ENCODE data around the gene HSPA12A. TPM values are rescaled to one million over a fixed set of nuclear protein-coding genes. Genes with fewer than 3 reads are reported as not detected.

HSPA12A gene
- polyA plus RNA-seq (2013, experiment 1 of 2) = 4.5 TPM
- polyA plus RNA-seq (2013, experiment 2 of 2) = 4.4 TPM

- no CpG with 5 or more reads among the region's 114 CpGs for WGBS (ENCODE audit: extremely low coverage, insufficient coverage, low lambda C conversion rate)
- Histone ChIP-seq H3K79me2 (ENCODE audit: control insufficient read depth, insufficient read depth, low read length) (no peaks in the 10 kb centered on the region), H3K23ac (ENCODE audit: low read length) (peak within 1 kb of the TSS; percentile 97), H3K4me1 (ENCODE audit: control insufficient read depth, low read depth, low read length) (peaks cover 2% of the 10 kb centered on the region), H2BK15ac (replicated peaks; ENCODE audit: low read depth) (no peak within 1 kb of the TSS), H4K8ac (ENCODE audit: low read depth, low read length) (no peak within 1 kb of the TSS), H3K36me3 (ENCODE audit: control insufficient read depth, insufficient read depth, low read length) (no peaks in the 10 kb centered on the region), H3K4ac (ENCODE audit: low read depth, low read length) (no peak within 1 kb of the TSS), H3K56ac (ENCODE audit: low read length) (peak within 1 kb of the TSS; percentile 89), H2AK5ac (ENCODE audit: low read length) (no peak within 1 kb of the TSS), H3K9ac (ENCODE audit: low read length) (peak within 1 kb of the TSS; percentile 77), H3K18ac (ENCODE audit: low read length) (peak within 1 kb of the TSS; percentile 70), H2BK120ac (ENCODE audit: low read depth, low read length) (no peak within 1 kb of the TSS), H4K5ac (ENCODE audit: low read length) (no peak within 1 kb of the TSS), H3K27ac (ENCODE audit: low read depth, low read length) (no peak within 1 kb of the TSS), H3K4me3 (ENCODE audit: low read length) (peak within 1 kb of the TSS; percentile 46), H3K79me1 (ENCODE audit: low read length) (no peaks in the 10 kb centered on the region), H3K4me2 (ENCODE audit: low read length) (peak within 1 kb of the TSS; percentile 68), H2BK5ac (ENCODE audit: low read length) (no peak within 1 kb of the TSS), H3K27me3 (ENCODE audit: insufficient read depth, low read length, poor library complexity) (peaks cover 13% of the 10 kb centered on the region)
- peak; percentile 71 for DNase-seq
Observed at GRCh38 chr10:116742367-116743265, at the start of gene HSPA12A. TSS of gene HSPA12A (minus strand) at chr10:116742566. CDS start at chr10:116742469, 97 bp downstream.

- Histone ChIP-seq H3K9ac (ENCODE audit: low read length) (no peak overlapping the region), H2BK15ac (replicated peaks; ENCODE audit: low read depth) (no peak overlapping the region), H3K18ac (ENCODE audit: low read length) (no peak overlapping the region), H4K5ac (ENCODE audit: low read length) (no peak overlapping the region), H3K27me3 (ENCODE audit: insufficient read depth, low read length, poor library complexity) (no peaks in the 10 kb centered on the region), H2BK120ac (ENCODE audit: low read depth, low read length) (no peak overlapping the region), H3K23ac (ENCODE audit: low read length) (no peak overlapping the region), H3K27ac (ENCODE audit: low read depth, low read length) (no peak overlapping the region), H3K79me1 (ENCODE audit: low read length) (no peaks in the 10 kb centered on the region), H3K4me2 (ENCODE audit: low read length) (no peak overlapping the region), H3K4me3 (ENCODE audit: low read length) (no peak overlapping the region), H3K79me2 (ENCODE audit: control insufficient read depth, insufficient read depth, low read length) (no peaks in the 10 kb centered on the region), H4K8ac (ENCODE audit: low read depth, low read length) (no peak overlapping the region), H2AK5ac (ENCODE audit: low read length) (no peak overlapping the region), H3K4me1 (ENCODE audit: control insufficient read depth, low read depth, low read length) (peaks cover 2% of the 10 kb centered on the region), H3K4ac (ENCODE audit: low read depth, low read length) (no peak overlapping the region), H2BK5ac (ENCODE audit: low read length) (no peak overlapping the region), H3K36me3 (ENCODE audit: control insufficient read depth, insufficient read depth, low read length) (no peaks in the 10 kb centered on the region), H3K56ac (ENCODE audit: low read length) (no peak overlapping the region)
- no peak for DNase-seq
- no CpG with 5 or more reads among the region's 2 CpGs for WGBS (ENCODE audit: extremely low coverage, insufficient coverage, low lambda C conversion rate)
Observed at GRCh38 chr10:116791241-116791640, 48.9 kb upstream of the HSPA12A start.

GRCh38 chr10:116787893-116788665 lies 45.7 kb upstream of the HSPA12A start:
- Histone ChIP-seq H3K18ac (ENCODE audit: low read length) (no peak overlapping the region), H3K4ac (ENCODE audit: low read depth, low read length) (no peak overlapping the region), H3K36me3 (ENCODE audit: control insufficient read depth, insufficient read depth, low read length) (no peaks in the 10 kb centered on the region), H2BK15ac (replicated peaks; ENCODE audit: low read depth) (no peak overlapping the region), H3K27me3 (ENCODE audit: insufficient read depth, low read length, poor library complexity) (no peaks in the 10 kb centered on the region), H2BK5ac (ENCODE audit: low read length) (no peak overlapping the region), H4K8ac (ENCODE audit: low read depth, low read length) (no peak overlapping the region), H4K5ac (ENCODE audit: low read length) (no peak overlapping the region), H3K27ac (ENCODE audit: low read depth, low read length) (no peak overlapping the region), H2AK5ac (ENCODE audit: low read length) (no peak overlapping the region), H2BK120ac (ENCODE audit: low read depth, low read length) (no peak overlapping the region), H3K79me1 (ENCODE audit: low read length) (no peaks in the 10 kb centered on the region), H3K56ac (ENCODE audit: low read length) (peak overlapping the region; percentile 77), H3K23ac (ENCODE audit: low read length) (no peak overlapping the region), H3K4me2 (ENCODE audit: low read length) (peak overlapping the region; percentile 70), H3K4me3 (ENCODE audit: low read length) (no peak overlapping the region), H3K4me1 (ENCODE audit: control insufficient read depth, low read depth, low read length) (peaks cover 2% of the 10 kb centered on the region), H3K79me2 (ENCODE audit: control insufficient read depth, insufficient read depth, low read length) (no peaks in the 10 kb centered on the region), H3K9ac (ENCODE audit: low read length) (peak overlapping the region; percentile 64)
- no CpG with 5 or more reads among the region's 29 CpGs for WGBS (ENCODE audit: extremely low coverage, insufficient coverage, low lambda C conversion rate)
- peak; percentile 81 for DNase-seq

DNA sequence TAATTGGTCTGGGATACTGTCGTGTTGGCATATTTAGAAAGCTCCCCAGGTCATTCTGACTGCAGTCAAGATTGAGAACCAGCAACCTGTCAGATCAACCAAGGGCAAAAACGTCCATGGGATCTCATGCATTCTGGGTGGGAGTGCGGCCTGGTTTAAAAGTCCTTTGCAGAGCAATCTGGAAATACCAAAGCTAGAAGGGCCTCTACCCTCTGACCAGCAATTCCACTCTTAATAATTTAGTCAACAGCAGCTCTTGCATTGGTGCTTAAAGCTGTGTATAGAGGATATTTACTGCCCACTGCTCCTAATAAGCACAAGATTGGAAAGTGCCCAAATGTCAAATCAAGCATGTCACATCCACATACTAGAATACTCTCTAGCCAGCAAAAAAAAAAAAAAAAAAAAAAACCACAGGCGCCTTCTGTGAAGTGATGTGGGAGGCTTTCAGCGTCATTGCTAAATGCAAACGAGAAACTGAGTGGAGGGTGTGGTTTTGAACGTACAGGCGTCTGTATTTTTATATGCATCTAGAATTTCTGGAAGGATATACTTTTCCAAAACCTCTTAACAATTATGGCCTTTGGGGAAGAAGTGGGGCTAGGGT lies 44.8 kb upstream of the HSPA12A start:
- Histone ChIP-seq H3K36me3 (ENCODE audit: control insufficient read depth, insufficient read depth, low read length) (no peaks in the 10 kb centered on the region), H2BK120ac (ENCODE audit: low read depth, low read length) (no peak overlapping the region), H3K4me3 (ENCODE audit: low read length) (no peak overlapping the region), H2BK5ac (ENCODE audit: low read length) (no peak overlapping the region), H3K4me2 (ENCODE audit: low read length) (no peak overlapping the region), H4K8ac (ENCODE audit: low read depth, low read length) (no peak overlapping the region), H3K9ac (ENCODE audit: low read length) (no peak overlapping the region), H3K79me2 (ENCODE audit: control insufficient read depth, insufficient read depth, low read length) (no peaks in the 10 kb centered on the region), H3K4me1 (ENCODE audit: control insufficient read depth, low read depth, low read length) (peaks cover 2% of the 10 kb centered on the region), H4K5ac (ENCODE audit: low read length) (no peak overlapping the region), H3K4ac (ENCODE audit: low read depth, low read length) (no peak overlapping the region), H2BK15ac (replicated peaks; ENCODE audit: low read depth) (no peak overlapping the region), H3K27me3 (ENCODE audit: insufficient read depth, low read length, poor library complexity) (no peaks in the 10 kb centered on the region), H3K79me1 (ENCODE audit: low read length) (no peaks in the 10 kb centered on the region), H2AK5ac (ENCODE audit: low read length) (no peak overlapping the region), H3K27ac (ENCODE audit: low read depth, low read length) (no peak overlapping the region), H3K56ac (ENCODE audit: low read length) (no peak overlapping the region), H3K23ac (ENCODE audit: low read length) (no peak overlapping the region), H3K18ac (ENCODE audit: low read length) (no peak overlapping the region)
- WGBS (ENCODE audit: extremely low coverage, insufficient coverage, low lambda C conversion rate) = no CpG with 5 or more reads among the region's 8 CpGs
- DNase-seq = no peak

- Histone ChIP-seq H3K18ac (ENCODE audit: low read length) (no peak overlapping the region), H3K4ac (ENCODE audit: low read depth, low read length) (no peak overlapping the region), H3K79me1 (ENCODE audit: low read length) (no peaks in the 10 kb centered on the region), H3K4me2 (ENCODE audit: low read length) (no peak overlapping the region), H3K56ac (ENCODE audit: low read length) (no peak overlapping the region), H4K5ac (ENCODE audit: low read length) (no peak overlapping the region), H3K79me2 (ENCODE audit: control insufficient read depth, insufficient read depth, low read length) (no peaks in the 10 kb centered on the region), H4K8ac (ENCODE audit: low read depth, low read length) (no peak overlapping the region), H3K27me3 (ENCODE audit: insufficient read depth, low read length, poor library complexity) (no peaks in the 10 kb centered on the region), H2BK120ac (ENCODE audit: low read depth, low read length) (no peak overlapping the region), H2BK15ac (replicated peaks; ENCODE audit: low read depth) (no peak overlapping the region), H3K9ac (ENCODE audit: low read length) (no peak overlapping the region), H3K36me3 (ENCODE audit: control insufficient read depth, insufficient read depth, low read length) (no peaks in the 10 kb centered on the region), H3K23ac (ENCODE audit: low read length) (no peak overlapping the region), H3K4me3 (ENCODE audit: low read length) (no peak overlapping the region), H2BK5ac (ENCODE audit: low read length) (no peak overlapping the region), H2AK5ac (ENCODE audit: low read length) (no peak overlapping the region), H3K27ac (ENCODE audit: low read depth, low read length) (no peak overlapping the region), H3K4me1 (ENCODE audit: control insufficient read depth, low read depth, low read length) (peaks cover 2% of the 10 kb centered on the region)
- DNase-seq = no peak
- WGBS (ENCODE audit: extremely low coverage, insufficient coverage, low lambda C conversion rate) = no CpG with 5 or more reads among the region's 8 CpGs
Observed at GRCh38 chr10:116785867-116786266, 43.5 kb upstream of the HSPA12A start.

Data from mesendoderm (in vitro differentiated cells).